ENCODE data around the gene ARL6IP6. TPM values are rescaled to one million over a fixed set of nuclear protein-coding genes. Genes with fewer than 3 reads are reported as not detected.

The ARL6IP6 gene
- total RNA-seq, 1 donor from 2014 or later, result 26.6 TPM

DNA sequence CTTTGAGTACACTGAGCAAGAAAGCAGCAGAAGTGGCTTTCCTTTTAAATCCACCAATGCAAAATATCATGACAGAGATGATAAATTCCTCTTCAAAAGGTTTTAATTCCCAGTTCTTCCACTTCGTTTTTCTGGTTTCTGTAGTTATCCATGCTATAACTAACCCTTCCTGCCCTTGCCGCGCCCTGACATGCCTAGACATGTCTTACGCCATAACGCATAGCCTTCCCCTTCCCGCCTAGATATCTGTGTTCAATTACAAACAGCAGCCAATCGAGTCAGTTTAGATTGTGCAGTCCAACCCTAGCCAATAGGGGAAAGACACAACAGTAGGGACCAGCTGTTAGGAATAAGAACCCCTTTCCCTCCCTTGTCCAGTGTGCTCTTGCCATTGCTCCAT, 17.2 kb upstream of the ARL6IP6 start:
- TF ChIP-seq, protein P1, sequence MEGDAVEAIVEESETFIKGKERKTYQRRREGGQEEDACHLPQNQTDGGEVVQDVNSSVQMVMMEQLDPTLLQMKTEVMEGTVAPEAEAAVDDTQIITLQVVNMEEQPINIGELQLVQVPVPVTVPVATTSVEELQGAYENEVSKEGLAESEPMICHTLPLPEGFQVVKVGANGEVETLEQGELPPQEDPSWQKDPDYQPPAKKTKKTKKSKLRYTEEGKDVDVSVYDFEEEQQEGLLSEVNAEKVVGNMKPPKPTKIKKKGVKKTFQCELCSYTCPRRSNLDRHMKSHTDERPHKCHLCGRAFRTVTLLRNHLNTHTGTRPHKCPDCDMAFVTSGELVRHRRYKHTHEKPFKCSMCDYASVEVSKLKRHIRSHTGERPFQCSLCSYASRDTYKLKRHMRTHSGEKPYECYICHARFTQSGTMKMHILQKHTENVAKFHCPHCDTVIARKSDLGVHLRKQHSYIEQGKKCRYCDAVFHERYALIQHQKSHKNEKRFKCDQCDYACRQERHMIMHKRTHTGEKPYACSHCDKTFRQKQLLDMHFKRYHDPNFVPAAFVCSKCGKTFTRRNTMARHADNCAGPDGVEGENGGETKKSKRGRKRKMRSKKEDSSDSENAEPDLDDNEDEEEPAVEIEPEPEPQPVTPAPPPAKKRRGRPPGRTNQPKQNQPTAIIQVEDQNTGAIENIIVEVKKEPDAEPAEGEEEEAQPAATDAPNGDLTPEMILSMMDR (conservative IDR thresholded peaks at IDR 0.05), result no peak
- H3K9me3 Mint-ChIP-seq, result peaks cover 5% of the 10 kb centered on the region
- no peak for DNase-seq (ENCODE audit: extremely low spot score, unreplicated experiment)
- H3K4me1 Mint-ChIP-seq (ENCODE audit: unreplicated experiment), result peaks cover 9% of the 10 kb centered on the region
- H3K4me3 Mint-ChIP-seq, result no peak overlapping the region
- no peaks in the 10 kb centered on the region for H3K27me3 Mint-ChIP-seq
- H3K36me3 Mint-ChIP-seq, result peaks cover 45% of the 10 kb centered on the region
- peak overlapping the region; percentile 54 for H3K27ac Mint-ChIP-seq

DNA sequence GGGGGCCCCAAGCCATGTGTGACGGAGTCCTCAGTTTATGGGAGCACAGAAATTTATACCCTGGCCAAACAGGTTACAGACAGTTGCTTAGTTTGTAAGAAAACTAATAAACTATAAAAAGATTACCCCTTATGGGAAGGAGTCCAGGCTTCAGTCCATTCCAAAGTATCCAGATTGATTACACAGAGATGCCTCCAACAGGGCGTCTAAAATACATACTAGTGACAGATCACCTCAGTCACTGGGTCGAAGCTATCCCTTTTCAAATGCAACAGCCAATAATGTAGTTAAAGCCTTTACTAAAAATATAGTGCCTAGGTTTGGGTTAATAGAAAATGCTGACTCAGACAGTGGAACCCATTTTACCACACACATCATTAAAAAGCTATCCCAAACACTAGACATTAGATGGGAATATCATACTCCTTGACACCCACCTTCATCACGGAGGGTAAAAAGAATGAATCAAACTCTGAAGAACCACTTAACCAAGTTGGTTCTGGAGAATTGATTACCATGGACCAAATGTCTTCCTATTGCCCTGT, 11.9 kb upstream of the ARL6IP6 start:
- no peak for DNase-seq (ENCODE audit: extremely low spot score, unreplicated experiment)
- peaks cover 15% of the 10 kb centered on the region for H3K4me1 Mint-ChIP-seq (ENCODE audit: unreplicated experiment)
- no peak overlapping the region for H3K4me3 Mint-ChIP-seq
- TF ChIP-seq, protein P1 (conservative IDR thresholded peaks at IDR 0.05), result no peak
- peaks cover 61% of the 10 kb centered on the region for H3K36me3 Mint-ChIP-seq
- H3K9me3 Mint-ChIP-seq, result no peaks in the 10 kb centered on the region
- H3K27ac Mint-ChIP-seq, result no peak overlapping the region
- no peaks in the 10 kb centered on the region for H3K27me3 Mint-ChIP-seq

DNA sequence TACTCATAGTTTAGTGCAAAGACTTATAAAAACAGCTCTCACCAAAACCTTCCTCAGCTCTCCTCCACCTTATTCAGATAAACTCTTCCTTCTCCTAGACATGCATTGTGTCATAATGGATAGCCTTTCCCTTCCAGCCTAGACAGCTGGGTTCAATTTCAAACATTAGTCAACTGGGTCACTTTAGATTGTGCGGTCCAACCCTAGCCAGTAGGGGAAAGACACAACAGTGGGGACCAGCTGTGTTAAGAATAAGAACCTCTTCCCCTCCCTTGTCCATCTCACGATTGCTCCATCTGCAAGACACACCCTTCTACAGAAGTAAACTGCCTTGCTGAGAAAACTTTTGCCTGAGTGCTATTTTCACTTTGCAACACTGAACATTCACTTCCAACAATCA, 9.7 kb upstream of the ARL6IP6 start:
- Mint-ChIP-seq H3K4me3 (no peak overlapping the region), H3K9me3 (no peaks in the 10 kb centered on the region), H3K36me3 (peaks cover 52% of the 10 kb centered on the region), H3K27me3 (no peaks in the 10 kb centered on the region), H3K4me1 (ENCODE audit: unreplicated experiment) (peaks cover 19% of the 10 kb centered on the region), H3K27ac (peak overlapping the region; percentile 30)
- TF ChIP-seq, protein P1 (conservative IDR thresholded peaks at IDR 0.05), result no peak
- no peak for DNase-seq (ENCODE audit: extremely low spot score, unreplicated experiment)

DNA sequence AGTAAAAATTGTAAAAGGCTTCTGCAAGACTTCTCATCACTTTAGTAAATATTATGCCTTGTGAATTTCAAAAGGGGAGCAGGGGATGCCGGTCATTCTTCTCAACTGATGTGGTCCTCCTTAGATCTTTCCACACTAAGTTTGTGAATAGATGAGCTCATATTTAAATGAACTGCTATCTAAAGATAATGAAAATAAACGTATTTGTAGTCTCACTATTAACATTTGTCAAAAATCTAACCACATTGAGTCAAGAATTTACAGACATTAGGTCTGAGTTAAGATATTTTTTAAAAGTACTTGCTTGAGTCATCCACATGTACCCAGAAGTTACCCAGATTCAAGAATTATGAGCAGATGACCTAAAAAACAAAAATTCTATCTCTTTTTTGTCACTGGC, 7.7 kb upstream of the ARL6IP6 start:
- no peaks in the 10 kb centered on the region for H3K9me3 Mint-ChIP-seq
- no peak for DNase-seq (ENCODE audit: extremely low spot score, unreplicated experiment)
- no peak overlapping the region for H3K4me3 Mint-ChIP-seq
- H3K36me3 Mint-ChIP-seq, result peaks cover 53% of the 10 kb centered on the region
- TF ChIP-seq, protein P1 (conservative IDR thresholded peaks at IDR 0.05), result no peak
- no peaks in the 10 kb centered on the region for H3K27me3 Mint-ChIP-seq
- H3K27ac Mint-ChIP-seq, result no peak overlapping the region
- peaks cover 25% of the 10 kb centered on the region for H3K4me1 Mint-ChIP-seq (ENCODE audit: unreplicated experiment)

DNA sequence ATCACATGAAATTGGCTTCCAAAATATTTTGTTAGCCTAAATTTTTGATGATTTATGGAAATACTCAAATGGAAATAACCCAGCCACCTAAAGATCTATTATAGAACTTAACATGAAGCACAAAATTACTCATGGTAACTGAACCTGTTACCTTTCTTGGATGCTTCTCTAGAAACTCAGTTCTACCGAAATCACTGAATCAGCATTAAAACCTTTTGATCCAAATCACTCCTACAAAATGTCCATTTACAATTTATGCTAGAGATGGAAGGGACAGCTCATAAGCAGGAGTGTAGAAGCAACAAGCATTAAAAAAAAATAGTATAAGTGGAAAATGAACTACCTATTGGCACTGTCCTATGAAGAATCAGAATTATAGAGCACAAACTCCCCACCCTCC, 3.3 kb upstream of the ARL6IP6 start:
- Mint-ChIP-seq H3K4me3 (peak overlapping the region; percentile 80), H3K9me3 (no peaks in the 10 kb centered on the region), H3K36me3 (peaks cover 39% of the 10 kb centered on the region), H3K4me1 (ENCODE audit: unreplicated experiment) (peaks cover 20% of the 10 kb centered on the region), H3K27ac (no peak overlapping the region), H3K27me3 (no peaks in the 10 kb centered on the region)
- TF ChIP-seq, protein P1 (conservative IDR thresholded peaks at IDR 0.05), result no peak
- DNase-seq (ENCODE audit: extremely low spot score, unreplicated experiment), result no peak

Measured in type B pancreatic cell (in vitro differentiated cells).